Measurements from ENCODE around the gene TPSAB1. TPM values are rescaled to one million over a fixed set of nuclear protein-coding genes. Genes with fewer than 3 reads are reported as not detected.

Gene TPSAB1
- total RNA-seq, 1 experiment from 2014 or later, result 0.25 TPM

DNA sequence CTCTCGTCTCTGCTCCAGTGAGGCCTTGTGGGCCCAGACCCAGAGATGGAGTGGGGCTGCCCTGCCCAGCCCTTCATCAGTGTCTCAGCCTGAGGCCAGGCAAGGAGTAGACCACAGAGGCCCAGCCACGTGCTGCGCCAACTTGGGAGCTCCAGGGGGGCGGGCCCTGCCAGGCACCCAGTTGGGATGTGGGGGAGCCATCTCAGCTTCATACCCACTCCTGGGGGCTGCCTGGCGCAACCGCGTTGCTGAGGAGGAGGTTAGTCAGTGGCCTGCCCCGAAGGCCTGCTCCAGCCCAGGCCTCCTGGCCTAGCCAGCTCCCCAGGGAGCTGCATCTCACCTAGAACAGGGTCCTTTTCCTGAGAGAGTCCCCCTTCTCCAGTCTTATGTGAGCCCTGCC, 27.3 kb upstream of the TPSAB1 start:
- no peaks in the 10 kb centered on the region for H3K9me3 ChIP-seq (ENCODE audit: control insufficient read depth in 1 of 2, insufficient read depth in 1 of 2, low read depth in 1 of 2, low read length in 2 of 2)

More for the DNA sequence above, 27.3 kb upstream of the TPSAB1 start:
- Histone ChIP-seq H3K36me3 (ENCODE audit: control insufficient read depth in 1 of 2, insufficient read depth in 2 of 2, low read length in 2 of 2) (no peaks in the 10 kb centered on the region; a peak in 1 of 4 replicates), H4K20me1 (ENCODE audit: insufficient read depth) (no peaks in the 10 kb centered on the region), H3K4me3 (replicated peaks in 1 of 2; ENCODE audit: low read depth in 1 of 2, low read length in 2 of 2) (no peak overlapping the region), H3K4me1 (ENCODE audit: control insufficient read depth in 1 of 2, insufficient read depth in 2 of 2, low read length in 2 of 2) (no peaks in the 10 kb centered on the region), H3K27me3 (ENCODE audit: insufficient read depth, low read length) (no peaks in the 10 kb centered on the region), H2AFZ (ENCODE audit: low read depth, low read length, poor library complexity, severe bottlenecking) (no peak overlapping the region), H3K9ac (ENCODE audit: low read length) (no peak overlapping the region), H3K79me2 (ENCODE audit: insufficient read depth, low read length) (no peaks in the 10 kb centered on the region), H3K27ac (ENCODE audit: low read depth, low read length) (no peak overlapping the region), H3K9me2 (ENCODE audit: insufficient read depth) (no peaks in the 10 kb centered on the region), H3K4me2 (ENCODE audit: low read length) (no peak overlapping the region)
- no TSS peak for BruUV-seq (replicated peaks)
- intact Hi-C loops (cut with micrococcal nuclease), result no loop called here
- ChIA-PET RAD21 (ENCODE audit: low non-redundant PET in 1 of 2, low total read pairs in 2 of 2, uncharacterized antibody in 2 of 2, unreplicated experiment in 2 of 2) (no interaction called here), POLR2A (no interaction called here), CTCF (no interaction called here)
- DNase-seq (ENCODE audit: low read depth, low spot score), result no peak
- no peak for TF ChIP-seq FOSL1 (IDR thresholded peaks at IDR 0.05; ENCODE audit: low read depth)
- TF ChIP-seq MAX (IDR thresholded peaks at IDR 0.05), result no peak
- TF ChIP-seq EZH2 (IDR thresholded peaks at IDR 0.05), result no peak
- TF ChIP-seq EZH2phosphoT487 (IDR thresholded peaks at IDR 0.05; ENCODE audit: borderline replicate concordance), result no peak
- no peak for TF ChIP-seq ZBTB33 (IDR thresholded peaks at IDR 0.05; ENCODE audit: extremely low read depth, insufficient replicate concordance, low read length)
- TF ChIP-seq, protein P1, sequence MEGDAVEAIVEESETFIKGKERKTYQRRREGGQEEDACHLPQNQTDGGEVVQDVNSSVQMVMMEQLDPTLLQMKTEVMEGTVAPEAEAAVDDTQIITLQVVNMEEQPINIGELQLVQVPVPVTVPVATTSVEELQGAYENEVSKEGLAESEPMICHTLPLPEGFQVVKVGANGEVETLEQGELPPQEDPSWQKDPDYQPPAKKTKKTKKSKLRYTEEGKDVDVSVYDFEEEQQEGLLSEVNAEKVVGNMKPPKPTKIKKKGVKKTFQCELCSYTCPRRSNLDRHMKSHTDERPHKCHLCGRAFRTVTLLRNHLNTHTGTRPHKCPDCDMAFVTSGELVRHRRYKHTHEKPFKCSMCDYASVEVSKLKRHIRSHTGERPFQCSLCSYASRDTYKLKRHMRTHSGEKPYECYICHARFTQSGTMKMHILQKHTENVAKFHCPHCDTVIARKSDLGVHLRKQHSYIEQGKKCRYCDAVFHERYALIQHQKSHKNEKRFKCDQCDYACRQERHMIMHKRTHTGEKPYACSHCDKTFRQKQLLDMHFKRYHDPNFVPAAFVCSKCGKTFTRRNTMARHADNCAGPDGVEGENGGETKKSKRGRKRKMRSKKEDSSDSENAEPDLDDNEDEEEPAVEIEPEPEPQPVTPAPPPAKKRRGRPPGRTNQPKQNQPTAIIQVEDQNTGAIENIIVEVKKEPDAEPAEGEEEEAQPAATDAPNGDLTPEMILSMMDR (IDR thresholded peaks at IDR 0.05 in 2 of 3, conservative IDR thresholded peaks at IDR 0.05 in 1 of 3; ENCODE audit: borderline replicate concordance in 1 of 3, insufficient read depth in 1 of 3, low read depth in 2 of 3, low read length in 2 of 3), result no peak
- no peak for TF ChIP-seq SP1 (IDR thresholded peaks at IDR 0.05; ENCODE audit: low read depth)
- TF ChIP-seq SIN3A (IDR thresholded peaks at IDR 0.05; ENCODE audit: low read depth), result no peak
- no peak for TF ChIP-seq ELF1 (IDR thresholded peaks at IDR 0.05; ENCODE audit: borderline replicate concordance, low read depth)
- no peak for TF ChIP-seq EGR1 (IDR thresholded peaks at IDR 0.05; ENCODE audit: low read depth)
- TF ChIP-seq ZFX (IDR thresholded peaks at IDR 0.05), result no peak
- no peak for TF ChIP-seq CEBPB (IDR thresholded peaks at IDR 0.05; ENCODE audit: low read depth)
- TF ChIP-seq, protein P2, sequence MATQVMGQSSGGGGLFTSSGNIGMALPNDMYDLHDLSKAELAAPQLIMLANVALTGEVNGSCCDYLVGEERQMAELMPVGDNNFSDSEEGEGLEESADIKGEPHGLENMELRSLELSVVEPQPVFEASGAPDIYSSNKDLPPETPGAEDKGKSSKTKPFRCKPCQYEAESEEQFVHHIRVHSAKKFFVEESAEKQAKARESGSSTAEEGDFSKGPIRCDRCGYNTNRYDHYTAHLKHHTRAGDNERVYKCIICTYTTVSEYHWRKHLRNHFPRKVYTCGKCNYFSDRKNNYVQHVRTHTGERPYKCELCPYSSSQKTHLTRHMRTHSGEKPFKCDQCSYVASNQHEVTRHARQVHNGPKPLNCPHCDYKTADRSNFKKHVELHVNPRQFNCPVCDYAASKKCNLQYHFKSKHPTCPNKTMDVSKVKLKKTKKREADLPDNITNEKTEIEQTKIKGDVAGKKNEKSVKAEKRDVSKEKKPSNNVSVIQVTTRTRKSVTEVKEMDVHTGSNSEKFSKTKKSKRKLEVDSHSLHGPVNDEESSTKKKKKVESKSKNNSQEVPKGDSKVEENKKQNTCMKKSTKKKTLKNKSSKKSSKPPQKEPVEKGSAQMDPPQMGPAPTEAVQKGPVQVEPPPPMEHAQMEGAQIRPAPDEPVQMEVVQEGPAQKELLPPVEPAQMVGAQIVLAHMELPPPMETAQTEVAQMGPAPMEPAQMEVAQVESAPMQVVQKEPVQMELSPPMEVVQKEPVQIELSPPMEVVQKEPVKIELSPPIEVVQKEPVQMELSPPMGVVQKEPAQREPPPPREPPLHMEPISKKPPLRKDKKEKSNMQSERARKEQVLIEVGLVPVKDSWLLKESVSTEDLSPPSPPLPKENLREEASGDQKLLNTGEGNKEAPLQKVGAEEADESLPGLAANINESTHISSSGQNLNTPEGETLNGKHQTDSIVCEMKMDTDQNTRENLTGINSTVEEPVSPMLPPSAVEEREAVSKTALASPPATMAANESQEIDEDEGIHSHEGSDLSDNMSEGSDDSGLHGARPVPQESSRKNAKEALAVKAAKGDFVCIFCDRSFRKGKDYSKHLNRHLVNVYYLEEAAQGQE (IDR thresholded peaks at IDR 0.05; ENCODE audit: low read depth), result no peak
- ATAC-seq, result no peak

All from HCT116 (cell line).